GM19452 (cell line): ENCODE measurements around the gene RNF138.
"Not testable (repeated sequence)": the region's sequence is repeated elsewhere in the genome, so short reads cannot be mapped to it uniquely, and the experiment has no call there.

Source experiments
- ATAC-seq: cut with Tn5 transposase; IDR thresholded peaks from one replicate; pipeline ENCODE4 v1.9.1; 2021; ENCODE audit not compliant: unreplicated experiment

Gene RNF138

DNA sequence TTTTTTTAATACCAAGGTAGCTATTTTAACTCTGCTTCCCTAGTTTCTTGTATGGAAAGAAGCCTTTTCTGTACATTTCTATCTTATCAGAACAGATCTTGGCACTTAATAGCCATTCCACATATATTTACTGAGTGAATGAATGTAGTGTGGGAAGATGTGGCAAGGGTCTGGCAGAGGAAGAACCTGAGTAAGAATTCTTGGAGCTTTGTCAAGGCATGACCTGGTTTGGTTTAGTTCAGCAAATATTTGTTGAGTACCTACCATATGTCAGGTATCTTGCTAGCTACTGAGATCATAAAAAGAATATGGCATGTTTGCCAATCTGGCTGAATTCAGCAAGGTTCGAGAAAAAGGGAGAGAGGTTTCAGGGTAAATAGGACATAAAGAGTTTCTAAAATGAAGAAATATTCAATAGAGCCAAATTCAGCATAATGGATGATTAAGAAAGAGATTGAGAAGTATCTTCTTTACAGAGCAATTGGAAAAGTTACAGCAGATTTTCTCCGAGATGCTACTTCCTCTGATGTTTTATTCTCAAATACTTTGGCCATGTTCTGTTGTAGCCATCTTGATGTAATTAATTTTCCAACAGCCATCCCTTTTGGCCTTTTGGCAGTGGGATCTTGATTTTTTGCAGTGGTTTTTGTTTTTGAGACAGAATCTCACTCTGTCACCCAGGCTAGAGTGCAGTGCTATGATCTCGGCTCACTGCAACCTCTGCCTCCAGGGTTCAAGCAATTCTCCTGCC lies 76.5 kb downstream of the RNF138 start:
- ATAC-seq: no peak

GRCh38 chr18:32173654-32174053 lies 82.0 kb downstream of the RNF138 start:
- ATAC-seq: no peak

GRCh38 chr18:32174719-32175118 lies 83.0 kb downstream of the RNF138 start:
- ATAC-seq: no peak

DNA sequence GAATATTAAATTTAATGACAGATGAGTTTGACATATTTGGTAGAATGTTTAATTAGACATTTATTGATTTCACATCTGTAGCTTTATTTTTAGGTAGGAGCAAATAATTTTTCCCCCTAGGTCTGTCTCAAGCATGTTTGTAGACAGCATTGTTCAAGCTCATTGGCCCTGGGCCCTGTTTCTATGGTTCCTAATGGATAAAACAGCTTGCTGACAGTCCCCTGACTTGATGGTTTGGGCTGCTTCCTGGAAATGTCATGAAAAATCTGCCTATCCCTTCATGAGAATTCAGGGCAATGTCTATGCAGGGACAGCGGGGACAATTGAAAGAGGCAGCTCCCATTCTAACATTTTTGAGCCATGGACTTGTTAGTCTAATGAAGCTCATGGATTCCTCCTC lies 83.6 kb downstream of the RNF138 start:
- ATAC-seq: no peak

DNA sequence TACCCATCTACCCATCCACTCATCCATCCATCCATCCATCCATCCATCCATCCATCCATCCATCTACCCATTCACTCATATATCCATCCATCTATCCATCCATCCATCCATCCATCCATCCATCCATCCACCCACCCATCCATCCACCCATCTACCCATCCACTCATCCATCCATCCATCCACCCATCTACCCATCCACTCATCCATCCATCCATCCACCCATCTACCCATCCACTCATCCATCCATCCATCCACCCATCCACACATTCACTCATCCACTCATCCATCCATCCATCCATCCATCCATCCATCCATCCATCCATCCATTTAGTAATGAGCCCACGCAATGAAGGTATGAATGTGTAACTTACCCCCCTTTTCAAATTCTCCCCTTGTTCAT lies 85.1 kb downstream of the RNF138 start:
- not testable (repeated sequence) for ATAC-seq

GRCh38 chr18:32177530-32177929 lies 85.9 kb downstream of the RNF138 start:
- ATAC-seq: no peak
